Hepatocyte (in vitro differentiated cells): Measurements from ENCODE around the gene KRT7. TPM values are rescaled to one million over a fixed set of nuclear protein-coding genes. Genes with fewer than 3 reads are reported as not detected.

Source experiments
- DNase-seq: peaks from one replicate; pipeline ENCODE4 v3.0.0-alpha.2; 2016; ENCODE audit warnings: low spot score
- H2AFZ ChIP-seq: fragments of 200-600 bp; sonication (generic); 2 replicates; pipeline ENCODE4 v1.6.0; 2016; ENCODE audit warnings: antibody characterized with exemption, mild to moderate bottlenecking
- H3K27ac ChIP-seq: fragments of 200-600 bp; sonication (generic); 2 replicates; pipeline ENCODE4 v1.5.1; 2016; ENCODE audit warnings: mild to moderate bottlenecking
- H3K27me3 ChIP-seq: fragments of 200-600 bp; sonication (generic); 2 replicates; pipeline ENCODE4 v1.6.1; 2016
- H3K36me3 ChIP-seq: fragments of 200-600 bp; sonication (generic); replicated peaks from 2 replicates; pipeline ENCODE4 v1.5.1; 2016; ENCODE audit warnings: low read depth; ENCODE audit not compliant: insufficient read depth
- H3K4me1 ChIP-seq: fragments of 200-600 bp; sonication (generic); 2 replicates; pipeline ENCODE4 v1.5.1; 2016; ENCODE audit warnings: mild to moderate bottlenecking, moderate library complexity; ENCODE audit not compliant: insufficient read depth
- H3K4me2 ChIP-seq: fragments of 200-600 bp; sonication (generic); 2 replicates; pipeline ENCODE4 v1.6.0; 2016
- H3K4me3 ChIP-seq: fragments of 200-600 bp; sonication (generic); 2 replicates; pipeline ENCODE4 v1.5.1; 2016; ENCODE audit warnings: mild to moderate bottlenecking
- H3K79me2 ChIP-seq: fragments of 200-600 bp; sonication (generic); 2 replicates; pipeline ENCODE4 v1.6.0; 2017; ENCODE audit warnings: mild to moderate bottlenecking
- H3K9me2 ChIP-seq: fragments of 200-600 bp; sonication (generic); replicated peaks from 2 replicates; pipeline ENCODE4 v1.6.0; 2017; ENCODE audit warnings: mild to moderate bottlenecking; ENCODE audit not compliant: insufficient read depth
- H3K9me3 ChIP-seq: fragments of 200-600 bp; sonication (generic); 2 replicates; pipeline ENCODE4 v1.5.1; 2016; ENCODE audit warnings: low read depth, mild to moderate bottlenecking
- H4K20me1 ChIP-seq: fragments of 200-600 bp; sonication (generic); 2 replicates; pipeline ENCODE4 v1.6.0; 2016; ENCODE audit warnings: mild to moderate bottlenecking; ENCODE audit not compliant: insufficient read depth, poor library complexity, severe bottlenecking
- EZH2 ChIP-seq: fragments of 200-600 bp; sonication (generic); IDR thresholded peaks from 2 replicates; pipeline ENCODE4 v1.6.1; 2016; ENCODE audit warnings: antibody characterized with exemption, mild to moderate bottlenecking, borderline replicate concordance
- EZH2phosphoT487 ChIP-seq: fragments of 200-600 bp; sonication (generic); IDR thresholded peaks from one replicate; pipeline ENCODE4 v1.6.1; 2018; ENCODE audit warnings: antibody characterized with exemption, mild to moderate bottlenecking, low read depth, moderate library complexity; ENCODE audit not compliant: unreplicated experiment, severe bottlenecking
- WGBS: methylation state at CpG from one replicate; pipeline ENCODE4 v1.1.6; 2016; ENCODE audit warnings: low lambda C conversion rate; ENCODE audit errors: missing lambda C conversion rate; 5-methylcytosine and 5-hydroxymethylcytosine counted together
- polyA plus RNA-seq: library from polyadenylated mRNA; unstranded; fragments of >200 nt; fragmentation: Nextera tagmentation; extraction: Ambion mirVana; gene quantifications from 2 replicates; pipeline ENCODE4 v1.2.1, GENCODE V29; 2016
- total RNA-seq: library from RNA; depleted of rRNA; stranded (reverse); fragments of >200 nt; gene quantifications from 2 replicates; pipeline ENCODE4 v1.2.3, GENCODE V29; 2014
- TF ChIP-seq, protein P1 (sequence below): fragments of 200-600 bp; sonication (generic); IDR thresholded peaks from 2 replicates; pipeline ENCODE4 v1.5.1; 2016; ENCODE audit warnings: antibody characterized with exemption, mild to moderate bottlenecking; ENCODE audit not compliant: poor library complexity

Gene KRT7
- total and polyA plus RNA-seq, 2 experiments from 2014 or later: 27.1 to 33.3 TPM

DNA sequence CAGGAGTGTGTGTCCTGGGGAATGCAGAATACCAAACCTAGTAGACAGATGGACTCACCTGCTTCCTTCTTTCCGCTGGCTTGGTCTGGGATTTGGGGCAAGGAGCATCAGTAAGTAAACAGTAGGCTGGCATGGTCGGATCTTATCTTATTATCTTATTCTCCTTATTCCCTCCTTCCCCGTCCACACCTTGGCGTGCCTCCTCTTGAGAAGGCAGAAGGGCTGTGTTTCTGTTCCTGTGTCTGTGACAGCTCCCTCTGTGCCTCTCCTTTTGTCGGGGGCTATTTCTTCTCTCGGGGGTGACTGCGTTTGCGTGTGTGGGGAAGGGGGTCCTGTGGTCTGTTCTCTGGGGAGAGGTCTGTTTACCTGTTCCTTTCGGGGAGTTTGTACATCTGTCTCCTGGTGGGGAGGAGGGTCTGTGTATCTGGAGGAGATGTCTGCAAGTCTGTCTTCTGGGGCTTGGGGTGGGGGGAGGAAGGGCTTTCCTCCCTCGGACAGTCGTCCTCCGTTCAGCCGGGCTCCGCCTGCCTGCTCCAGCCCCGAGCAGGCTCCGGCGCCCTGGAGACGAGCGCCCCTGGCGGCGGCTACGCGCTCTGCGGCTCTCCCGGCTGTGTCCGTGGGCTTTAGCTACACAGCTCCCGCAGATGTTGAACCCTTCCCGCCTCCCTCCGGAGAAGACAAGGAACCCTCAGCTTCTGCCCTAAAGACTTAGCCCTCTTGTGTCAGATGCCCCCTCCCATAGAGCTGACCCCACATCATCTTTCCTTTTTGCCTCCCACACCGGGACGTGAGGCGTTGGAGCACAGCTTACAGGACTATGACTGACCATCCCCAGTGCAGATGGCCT lies 45.8 kb downstream of the KRT7 start:
- TF ChIP-seq, protein P1, sequence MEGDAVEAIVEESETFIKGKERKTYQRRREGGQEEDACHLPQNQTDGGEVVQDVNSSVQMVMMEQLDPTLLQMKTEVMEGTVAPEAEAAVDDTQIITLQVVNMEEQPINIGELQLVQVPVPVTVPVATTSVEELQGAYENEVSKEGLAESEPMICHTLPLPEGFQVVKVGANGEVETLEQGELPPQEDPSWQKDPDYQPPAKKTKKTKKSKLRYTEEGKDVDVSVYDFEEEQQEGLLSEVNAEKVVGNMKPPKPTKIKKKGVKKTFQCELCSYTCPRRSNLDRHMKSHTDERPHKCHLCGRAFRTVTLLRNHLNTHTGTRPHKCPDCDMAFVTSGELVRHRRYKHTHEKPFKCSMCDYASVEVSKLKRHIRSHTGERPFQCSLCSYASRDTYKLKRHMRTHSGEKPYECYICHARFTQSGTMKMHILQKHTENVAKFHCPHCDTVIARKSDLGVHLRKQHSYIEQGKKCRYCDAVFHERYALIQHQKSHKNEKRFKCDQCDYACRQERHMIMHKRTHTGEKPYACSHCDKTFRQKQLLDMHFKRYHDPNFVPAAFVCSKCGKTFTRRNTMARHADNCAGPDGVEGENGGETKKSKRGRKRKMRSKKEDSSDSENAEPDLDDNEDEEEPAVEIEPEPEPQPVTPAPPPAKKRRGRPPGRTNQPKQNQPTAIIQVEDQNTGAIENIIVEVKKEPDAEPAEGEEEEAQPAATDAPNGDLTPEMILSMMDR: peak; percentile 92
- no peak for TF ChIP-seq EZH2
- H3K4me2 ChIP-seq: peak overlapping the region; percentile 90
- peak; percentile 84 for DNase-seq
- H3K4me1 ChIP-seq: peaks cover 29% of the 10 kb centered on the region
- no peaks in the 10 kb centered on the region for H3K79me2 ChIP-seq
- no peak overlapping the region for H3K4me3 ChIP-seq
- no peaks in the 10 kb centered on the region for H4K20me1 ChIP-seq
- H3K36me3 ChIP-seq: no peaks in the 10 kb centered on the region
- H3K9me2 ChIP-seq: no peaks in the 10 kb centered on the region
- 25% methylated on average over 30 of the region's 32 CpGs for WGBS
- H3K27ac ChIP-seq: peak overlapping the region; percentile 72
- H3K27me3 ChIP-seq: no peaks in the 10 kb centered on the region
- no peaks in the 10 kb centered on the region for H3K9me3 ChIP-seq
- peak overlapping the region; percentile 99 for H2AFZ ChIP-seq

DNA sequence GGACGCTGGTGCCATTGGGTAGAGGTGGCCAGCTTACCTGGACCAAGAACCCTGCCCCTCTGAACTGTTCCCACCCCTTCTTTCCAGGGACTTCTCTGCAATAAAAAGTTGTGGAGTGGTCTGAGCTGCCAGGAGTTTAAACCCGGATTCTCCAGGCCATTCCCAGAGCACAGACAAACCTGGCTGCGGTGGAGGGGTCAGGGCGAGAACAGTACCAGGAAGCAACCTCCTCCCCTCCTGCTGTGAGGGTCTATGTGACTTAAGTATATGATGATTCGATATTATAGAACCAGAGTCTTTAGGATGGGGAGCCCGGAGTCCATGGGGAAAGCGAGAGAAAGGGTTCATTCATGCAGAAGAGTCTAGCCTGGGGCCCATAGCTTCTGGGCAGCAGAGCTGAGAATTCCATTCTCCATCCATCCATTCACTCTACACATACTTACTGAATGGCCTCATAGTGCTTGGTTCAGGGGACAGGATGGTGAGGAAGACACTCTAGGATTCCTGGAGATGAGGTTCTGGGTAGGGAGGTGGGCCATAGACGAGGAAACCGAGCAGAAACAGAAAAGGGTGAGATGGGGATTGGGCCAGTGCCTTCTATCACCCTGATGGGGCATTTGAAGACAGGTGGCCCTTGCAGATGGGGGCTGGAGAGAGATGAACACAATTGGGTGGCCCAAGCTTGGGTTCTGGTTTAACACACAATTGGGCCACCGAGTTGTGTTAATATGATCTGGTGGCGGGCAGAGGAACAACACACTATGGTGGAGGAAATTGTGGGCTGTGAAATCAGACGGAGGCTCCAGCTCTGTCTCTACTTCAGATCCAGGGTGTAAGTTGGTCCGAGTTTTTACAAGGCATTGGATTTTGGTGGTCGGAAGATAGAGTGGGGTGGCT lies 46.6 kb downstream of the KRT7 start:
- no peak for DNase-seq
- no peak overlapping the region for H2AFZ ChIP-seq
- peak overlapping the region; percentile 90 for H3K4me2 ChIP-seq
- no peak for TF ChIP-seq EZH2
- TF ChIP-seq EZH2phosphoT487: no peak
- TF ChIP-seq, protein P1: no peak
- H3K9me2 ChIP-seq: no peaks in the 10 kb centered on the region
- H3K4me1 ChIP-seq: peaks cover 29% of the 10 kb centered on the region
- H4K20me1 ChIP-seq: no peaks in the 10 kb centered on the region
- no peaks in the 10 kb centered on the region for H3K36me3 ChIP-seq
- no peaks in the 10 kb centered on the region for H3K9me3 ChIP-seq
- no peak overlapping the region for H3K4me3 ChIP-seq
- WGBS: 90% methylated on average over 14 of the region's 14 CpGs
- no peaks in the 10 kb centered on the region for H3K27me3 ChIP-seq
- H3K27ac ChIP-seq: peak overlapping the region; percentile 72
- no peaks in the 10 kb centered on the region for H3K79me2 ChIP-seq

DNA sequence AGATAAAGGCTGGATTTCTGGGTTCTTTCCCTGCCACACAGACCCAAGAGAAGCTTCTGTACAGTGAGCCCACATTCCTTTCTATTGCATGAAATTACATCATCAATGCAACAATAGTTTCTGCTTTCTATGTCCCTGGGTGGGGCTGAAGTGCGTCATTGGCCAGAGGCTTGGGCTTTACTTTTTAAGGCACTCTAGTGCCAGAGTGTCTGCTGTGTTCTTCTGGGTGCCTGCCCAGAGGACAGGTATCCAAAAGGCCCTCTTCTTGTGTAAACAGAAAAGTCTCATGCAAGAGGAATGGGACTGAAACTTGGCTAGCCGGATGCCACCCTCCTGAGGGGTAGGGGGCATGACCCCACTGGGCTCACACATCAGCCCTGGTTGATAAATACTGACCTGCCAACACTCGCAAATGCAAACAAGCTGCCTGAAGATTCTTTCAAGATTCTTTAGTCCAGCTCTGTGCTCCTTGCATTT lies 47.3 kb downstream of the KRT7 start:
- H3K4me1 ChIP-seq: peaks cover 29% of the 10 kb centered on the region
- H3K27me3 ChIP-seq: no peaks in the 10 kb centered on the region
- peak overlapping the region; percentile 13 for H3K4me2 ChIP-seq
- H3K79me2 ChIP-seq: no peaks in the 10 kb centered on the region
- no peaks in the 10 kb centered on the region for H4K20me1 ChIP-seq
- H3K27ac ChIP-seq: peak overlapping the region; percentile 77
- H3K9me3 ChIP-seq: no peaks in the 10 kb centered on the region
- H2AFZ ChIP-seq: no peak overlapping the region
- TF ChIP-seq EZH2 (no peak), EZH2phosphoT487 (no peak)
- TF ChIP-seq, protein P1: no peak
- WGBS: 44% methylated on average over 3 of the region's 3 CpGs
- H3K9me2 ChIP-seq: no peaks in the 10 kb centered on the region
- no peaks in the 10 kb centered on the region for H3K36me3 ChIP-seq
- peak; percentile 64 for DNase-seq
- no peak overlapping the region for H3K4me3 ChIP-seq
